K562 (cell line): ENCODE data around the gene C3. TPM values are rescaled to one million over a fixed set of nuclear protein-coding genes. Genes with fewer than 3 reads are reported as not detected.

ENCODE experiments used
- ATF6 ChIP-seq: sonication (generic); formaldehyde crosslinking; IDR thresholded peaks from 2 replicates; pipeline ENCODE4 v1.4.0; 2020; ENCODE audit warnings: mild to moderate bottlenecking, missing genetic modification reagents
- CBX1 ChIP-seq: sonication (generic); IDR thresholded peaks from 2 replicates; pipeline ENCODE4 v1.6.1; 2016; ENCODE audit warnings: antibody characterized with exemption, low read depth, mild to moderate bottlenecking
- CREBBP ChIP-seq: IDR thresholded peaks from one replicate; pipeline ENCODE4 v1.6.1; 2012; ENCODE audit warnings: low read depth, mild to moderate bottlenecking, control low read depth, inconsistent platforms, low read length
- CREM ChIP-seq: IDR thresholded peaks from 2 replicates; pipeline ENCODE4 v1.6.1; 2014; ENCODE audit warnings: antibody characterized with exemption, low read depth
- CTCFL ChIP-seq: IDR thresholded peaks from 2 replicates; pipeline ENCODE4 v1.6.1; 2011; ENCODE audit warnings: borderline replicate concordance, low read depth, mild to moderate bottlenecking, moderate library complexity, low read length; ENCODE audit not compliant: insufficient read depth, poor library complexity, severe bottlenecking
- ELF2 ChIP-seq: fragments of 250-450 bp; sonication (Bioruptor Pico); IDR thresholded peaks from 2 replicates; pipeline ENCODE4 v1.5.0; 2021; ENCODE audit warnings: mild to moderate bottlenecking
- GTF3C2 ChIP-seq: IDR thresholded peaks from 3 replicates; pipeline ENCODE4 v1.6.1; 2011; ENCODE audit warnings: borderline replicate concordance, mild to moderate bottlenecking, moderate library complexity; ENCODE audit not compliant: insufficient read length; ENCODE audit errors: extremely low read depth
- MBD2 ChIP-seq: sonication (generic); IDR thresholded peaks from 2 replicates; pipeline ENCODE4 v1.6.1; 2016; ENCODE audit warnings: low read depth, borderline replicate concordance
- MLX ChIP-seq, 2 experiments: fragments of 450-650 bp in 1 of 2; sonication (generic) in 1 of 2; formaldehyde crosslinking; conservative IDR thresholded peaks; 2 replicates each; pipeline versions ENCODE4 v1.4.0 to v1.8.1; 2020 to 2022; ENCODE audit warnings: mild to moderate bottlenecking in 1 of 2, missing genetic modification reagents in 1 of 2
- SMARCC2 ChIP-seq: fragments of 450-650 bp; IDR thresholded peaks from 2 replicates; pipeline ENCODE4 v1.6.1; 2017; ENCODE audit warnings: antibody characterized with exemption, moderate library complexity, mild to moderate bottlenecking, low read depth
- STAG1 ChIP-seq: sonication (generic); formaldehyde crosslinking; IDR thresholded peaks from 2 replicates; pipeline ENCODE4 v1.5.0; 2020; ENCODE audit warnings: missing genetic modification reagents, borderline replicate concordance
- STAT5A ChIP-seq: IDR thresholded peaks from 2 replicates; pipeline ENCODE4 v1.6.1; 2012; ENCODE audit warnings: low read length, inconsistent platforms, borderline replicate concordance
- THRAP3 ChIP-seq: fragments of 450-650 bp; IDR thresholded peaks from 2 replicates; pipeline ENCODE4 v1.6.1; 2016; ENCODE audit warnings: mild to moderate bottlenecking, inconsistent platforms, borderline replicate concordance
- ZBTB17 ChIP-seq: fragments of 450-650 bp; formaldehyde crosslinking; IDR thresholded peaks from 2 replicates; pipeline ENCODE4 v1.4.0; 2020; ENCODE audit warnings: mild to moderate bottlenecking
- ZEB2 ChIP-seq: fragments of 450-650 bp; IDR thresholded peaks from 2 replicates; pipeline ENCODE4 v1.6.1; 2016
- ZNF165 ChIP-seq: fragments of 250-450 bp; sonication (Bioruptor Pico); IDR thresholded peaks from 2 replicates; pipeline ENCODE4 v1.4.0; 2020; ENCODE audit warnings: borderline replicate concordance
- ZNF584 ChIP-seq: fragments of 200-800 bp; sonication (Bioruptor generic); IDR thresholded peaks from 2 replicates; pipeline ENCODE4 v1.6.1; 2016; ENCODE audit warnings: low read depth, mild to moderate bottlenecking, missing genetic modification characterization, missing compliant biosample characterization
- polyA plus RNA-seq, 8 experiments: library from polyadenylated mRNA; depleted of rRNA in 4 of 8; stranded (reverse) in 5 of 8; unstranded in 3 of 8; fragments of >200 nt; fragmentation: Nextera tagmentation in 2 of 8; fragmentation: Illumina TruSeq in 1 of 8; extraction: Ambion mirVana in 2 of 8; extraction: Trizol in 1 of 8; gene quantifications; 2 replicates each; pipeline versions ENCODE4 v1.2.1 to v1.2.3, GENCODE V29; 2011 to 2014; ENCODE audit warnings: inconsistent platforms in 1 of 8, missing spikeins in 1 of 8
- total RNA-seq, 7 experiments: library from RNA; depleted of rRNA in 6 of 7; stranded (reverse); fragments of >200 nt in 6 of 7; fragmentation: Illumina TruSeq in 2 of 7; extraction: Trizol in 2 of 7; gene quantifications; 2 replicates each; pipeline versions ENCODE4 v1.2.1 to v1.2.3, GENCODE V29; 2011 to 2021; ENCODE audit warnings: low replicate concordance in 1 of 7
- TF ChIP-seq, protein P1 (sequence below): sonication (generic); formaldehyde crosslinking; IDR thresholded peaks from 2 replicates; pipeline ENCODE4 v1.8.1; 2022; ENCODE audit warnings: missing genetic modification reagents

C3 gene
- total and polyA plus RNA-seq, 9 of the 15 experiments (the other 6 are each of a cell fraction or from before 2014, with no cell fraction given): 0.59 to 10.6 (median 2.2) TPM

DNA sequence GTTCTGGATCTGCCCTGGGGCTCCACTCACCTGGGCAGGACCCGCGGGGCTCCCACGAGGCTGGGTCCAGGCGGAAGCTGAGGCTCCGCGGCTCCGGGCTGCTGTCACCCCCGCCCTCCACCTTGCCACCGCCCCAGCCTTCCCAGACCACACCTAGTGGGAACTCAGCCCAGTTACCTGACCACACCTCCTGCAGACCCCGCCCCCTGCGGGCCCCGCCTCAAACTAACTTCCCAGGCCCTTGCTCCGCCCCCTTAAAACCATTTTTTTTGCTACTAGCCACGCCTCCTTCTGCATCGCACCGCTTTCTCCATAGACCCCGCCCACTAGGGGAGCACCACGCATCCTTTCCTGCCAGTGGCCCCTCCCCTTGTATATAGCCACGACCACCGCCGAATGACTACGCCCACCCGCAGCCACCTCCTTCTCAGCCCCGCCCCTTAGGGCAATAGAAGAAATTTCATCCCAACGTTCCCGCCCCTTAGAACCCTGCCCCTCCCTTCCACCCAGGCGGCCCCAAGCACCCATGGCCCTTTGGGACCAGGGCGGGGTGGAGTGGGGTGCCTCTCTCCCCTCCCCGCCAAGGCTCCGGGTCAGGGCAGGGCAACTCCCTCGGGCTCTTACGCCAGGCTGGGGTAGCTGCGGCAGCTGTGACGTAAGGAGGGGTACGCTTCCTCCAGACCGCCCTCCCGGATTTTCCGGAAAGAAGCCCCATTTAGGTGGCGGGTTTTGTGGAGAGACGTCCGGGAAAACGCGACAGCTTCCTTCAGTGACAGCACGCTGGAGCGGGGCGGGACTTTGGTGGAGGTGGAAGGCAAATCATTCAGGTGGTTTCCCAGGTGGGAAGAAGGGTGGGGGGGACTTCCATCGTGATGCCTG lies 47.1 kb upstream of the C3 start, which contains the start of gene SH2D3A (continued):
- TF ChIP-seq, protein P1, sequence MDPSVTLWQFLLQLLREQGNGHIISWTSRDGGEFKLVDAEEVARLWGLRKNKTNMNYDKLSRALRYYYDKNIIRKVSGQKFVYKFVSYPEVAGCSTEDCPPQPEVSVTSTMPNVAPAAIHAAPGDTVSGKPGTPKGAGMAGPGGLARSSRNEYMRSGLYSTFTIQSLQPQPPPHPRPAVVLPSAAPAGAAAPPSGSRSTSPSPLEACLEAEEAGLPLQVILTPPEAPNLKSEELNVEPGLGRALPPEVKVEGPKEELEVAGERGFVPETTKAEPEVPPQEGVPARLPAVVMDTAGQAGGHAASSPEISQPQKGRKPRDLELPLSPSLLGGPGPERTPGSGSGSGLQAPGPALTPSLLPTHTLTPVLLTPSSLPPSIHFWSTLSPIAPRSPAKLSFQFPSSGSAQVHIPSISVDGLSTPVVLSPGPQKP (CRISPR knock-in tag): no peak
- TF ChIP-seq CREBBP: no peak
- no peak for TF ChIP-seq ELF2 (CRISPR knock-in tag)
- TF ChIP-seq GTF3C2: no peak
- TF ChIP-seq STAG1: peak; percentile 26; the same call in 1 of the 2 replicates
- TF ChIP-seq SMARCC2: no peak
- no peak for TF ChIP-seq THRAP3
- peak; percentile 80 for TF ChIP-seq CREM
- TF ChIP-seq MLX (CRISPR knock-in tag; conservative IDR thresholded peaks at IDR 0.05): no peak
- TF ChIP-seq ATF6 (CRISPR knock-in tag): no peak
- TF ChIP-seq ZNF165 (CRISPR knock-in tag): no peak
- peak; percentile 94 for TF ChIP-seq ZEB2
- no peak for TF ChIP-seq CTCFL
- no peak for TF ChIP-seq ZBTB17
- no peak for TF ChIP-seq STAT5A
- TF ChIP-seq MBD2: 0 out of 2 replicates have a peak, but pooled peaks have one; percentile 42
- no peak for TF ChIP-seq ZNF584 (CRISPR knock-in tag)
- TF ChIP-seq CBX1: no peak
